ENCODE results near the gene LYRM1.
"Not testable (repeated sequence)": the region's sequence is repeated elsewhere in the genome, so short reads cannot be mapped to it uniquely, and the experiment has no call there.

The LYRM1 gene

GRCh38 chr16:20862162-20862960, 38.2 kb upstream of the LYRM1 start:
- H3K9me3 ChIP-seq (ENCODE audit: control insufficient read depth, insufficient read depth, low read length): no peaks in the 10 kb centered on the region
- H3K9ac ChIP-seq (ENCODE audit: low read depth, low read length): no peak overlapping the region
- H3K36me3 ChIP-seq (ENCODE audit: control insufficient read depth, insufficient read depth, low read length): peaks cover 20% of the 10 kb centered on the region
- H3K27ac ChIP-seq (ENCODE audit: low read depth, low read length): no peak overlapping the region
- H3K27me3 ChIP-seq (ENCODE audit: control insufficient read depth, insufficient read depth, low read length): no peaks in the 10 kb centered on the region
- H3K4me1 ChIP-seq (ENCODE audit: control insufficient read depth, insufficient read depth, low read length): peaks cover 28% of the 10 kb centered on the region
- H3K4me3 ChIP-seq (ENCODE audit: low read depth, low read length): no peak overlapping the region

- not testable (repeated sequence) for H3K9me3 ChIP-seq (ENCODE audit: control insufficient read depth, insufficient read depth, low read length); H3K27ac ChIP-seq (ENCODE audit: low read depth, low read length); H3K4me3 ChIP-seq (ENCODE audit: low read depth, low read length); H3K9ac ChIP-seq (ENCODE audit: low read depth, low read length); H3K27me3 ChIP-seq (ENCODE audit: control insufficient read depth, insufficient read depth, low read length)
- Histone ChIP-seq H3K4me1 (ENCODE audit: control insufficient read depth, insufficient read depth, low read length) (peaks cover 23% of the 10 kb centered on the region), H3K36me3 (ENCODE audit: control insufficient read depth, insufficient read depth, low read length) (peaks cover 20% of the 10 kb centered on the region)
Measured at GRCh38 chr16:20864376-20864775, 36.2 kb upstream of the LYRM1 start.

GRCh38 chr16:20865420-20866131, 35.0 kb upstream of the LYRM1 start:
- H3K4me3 ChIP-seq (ENCODE audit: low read depth, low read length): no peak overlapping the region
- H3K9me3 ChIP-seq (ENCODE audit: control insufficient read depth, insufficient read depth, low read length): no peaks in the 10 kb centered on the region
- peaks cover 11% of the 10 kb centered on the region; the same call in 1 of the 2 replicates for H3K4me1 ChIP-seq (ENCODE audit: control insufficient read depth, insufficient read depth, low read length)
- no peaks in the 10 kb centered on the region for H3K27me3 ChIP-seq (ENCODE audit: control insufficient read depth, insufficient read depth, low read length)
- peaks cover 13% of the 10 kb centered on the region for H3K36me3 ChIP-seq (ENCODE audit: control insufficient read depth, insufficient read depth, low read length)
- H3K27ac ChIP-seq (ENCODE audit: low read depth, low read length): peak overlapping the region; percentile 63
- 0 out of 2 replicates have a peak overlapping the region, but pooled peaks have one; percentile 18 for H3K9ac ChIP-seq (ENCODE audit: low read depth, low read length)

GRCh38 chr16:20866145-20866772, 34.3 kb upstream of the LYRM1 start:
- no peaks in the 10 kb centered on the region for H3K9me3 ChIP-seq (ENCODE audit: control insufficient read depth, insufficient read depth, low read length)
- H3K36me3 ChIP-seq (ENCODE audit: control insufficient read depth, insufficient read depth, low read length): peaks cover 13% of the 10 kb centered on the region
- H3K4me1 ChIP-seq (ENCODE audit: control insufficient read depth, insufficient read depth, low read length): peaks cover 11% of the 10 kb centered on the region; the same call in 1 of the 2 replicates
- H3K4me3 ChIP-seq (ENCODE audit: low read depth, low read length): no peak overlapping the region
- H3K27ac ChIP-seq (ENCODE audit: low read depth, low read length): peak overlapping the region; percentile 63
- no peaks in the 10 kb centered on the region for H3K27me3 ChIP-seq (ENCODE audit: control insufficient read depth, insufficient read depth, low read length)
- H3K9ac ChIP-seq (ENCODE audit: low read depth, low read length): 0 out of 2 replicates have a peak overlapping the region, but pooled peaks have one; percentile 18

- Histone ChIP-seq H3K27me3 (ENCODE audit: control insufficient read depth, insufficient read depth, low read length) (no peaks in the 10 kb centered on the region), H3K27ac (ENCODE audit: low read depth, low read length) (no peak overlapping the region), H3K4me3 (ENCODE audit: low read depth, low read length) (no peak overlapping the region), H3K9me3 (ENCODE audit: control insufficient read depth, insufficient read depth, low read length) (no peaks in the 10 kb centered on the region), H3K4me1 (ENCODE audit: control insufficient read depth, insufficient read depth, low read length) (peaks cover 11% of the 10 kb centered on the region; the same call in 1 of the 2 replicates), H3K9ac (ENCODE audit: low read depth, low read length) (no peak overlapping the region), H3K36me3 (ENCODE audit: control insufficient read depth, insufficient read depth, low read length) (peaks cover 8% of the 10 kb centered on the region)
Measured at GRCh38 chr16:20866801-20867200, 33.8 kb upstream of the LYRM1 start.

GRCh38 chr16:20867585-20867984, 33.0 kb upstream of the LYRM1 start:
- peaks cover under 1% of the 10 kb centered on the region; the same call in 1 of the 2 replicates for H3K36me3 ChIP-seq (ENCODE audit: control insufficient read depth, insufficient read depth, low read length)
- peaks cover 11% of the 10 kb centered on the region; the same call in 1 of the 2 replicates for H3K4me1 ChIP-seq (ENCODE audit: control insufficient read depth, insufficient read depth, low read length)
- H3K9me3 ChIP-seq (ENCODE audit: control insufficient read depth, insufficient read depth, low read length): no peaks in the 10 kb centered on the region
- no peaks in the 10 kb centered on the region for H3K27me3 ChIP-seq (ENCODE audit: control insufficient read depth, insufficient read depth, low read length)
- no peak overlapping the region for H3K27ac ChIP-seq (ENCODE audit: low read depth, low read length)
- H3K9ac ChIP-seq (ENCODE audit: low read depth, low read length): no peak overlapping the region
- no peak overlapping the region for H3K4me3 ChIP-seq (ENCODE audit: low read depth, low read length)

- Histone ChIP-seq H3K4me1 (ENCODE audit: control insufficient read depth, insufficient read depth, low read length) (peaks cover 11% of the 10 kb centered on the region; the same call in 1 of the 2 replicates), H3K27ac (ENCODE audit: low read depth, low read length) (no peak overlapping the region), H3K9me3 (ENCODE audit: control insufficient read depth, insufficient read depth, low read length) (no peaks in the 10 kb centered on the region), H3K4me3 (ENCODE audit: low read depth, low read length) (no peak overlapping the region), H3K27me3 (ENCODE audit: control insufficient read depth, insufficient read depth, low read length) (no peaks in the 10 kb centered on the region), H3K36me3 (ENCODE audit: control insufficient read depth, insufficient read depth, low read length) (no peaks in the 10 kb centered on the region), H3K9ac (ENCODE audit: low read depth, low read length) (no peak overlapping the region)
Measured at GRCh38 chr16:20868890-20869289, 31.7 kb upstream of the LYRM1 start.

- H3K4me1 ChIP-seq (ENCODE audit: control insufficient read depth, insufficient read depth, low read length): peaks cover 11% of the 10 kb centered on the region; the same call in 1 of the 2 replicates
- no peak overlapping the region for H3K27ac ChIP-seq (ENCODE audit: low read depth, low read length)
- no peaks in the 10 kb centered on the region for H3K27me3 ChIP-seq (ENCODE audit: control insufficient read depth, insufficient read depth, low read length)
- no peak overlapping the region for H3K4me3 ChIP-seq (ENCODE audit: low read depth, low read length)
- no peak overlapping the region for H3K9ac ChIP-seq (ENCODE audit: low read depth, low read length)
- no peaks in the 10 kb centered on the region for H3K36me3 ChIP-seq (ENCODE audit: control insufficient read depth, insufficient read depth, low read length)
- no peaks in the 10 kb centered on the region for H3K9me3 ChIP-seq (ENCODE audit: control insufficient read depth, insufficient read depth, low read length)
Measured at GRCh38 chr16:20870122-20870820, 30.3 kb upstream of the LYRM1 start.

- H3K36me3 ChIP-seq (ENCODE audit: control insufficient read depth, insufficient read depth, low read length): no peaks in the 10 kb centered on the region
- H3K4me1 ChIP-seq (ENCODE audit: control insufficient read depth, insufficient read depth, low read length): peaks cover 3% of the 10 kb centered on the region; the same call in 1 of the 2 replicates
- no peak overlapping the region for H3K9ac ChIP-seq (ENCODE audit: low read depth, low read length)
- H3K27me3 ChIP-seq (ENCODE audit: control insufficient read depth, insufficient read depth, low read length): no peaks in the 10 kb centered on the region
- no peak overlapping the region for H3K27ac ChIP-seq (ENCODE audit: low read depth, low read length)
- H3K9me3 ChIP-seq (ENCODE audit: control insufficient read depth, insufficient read depth, low read length): no peaks in the 10 kb centered on the region
- H3K4me3 ChIP-seq (ENCODE audit: low read depth, low read length): no peak overlapping the region
Measured at GRCh38 chr16:20871258-20871657, 29.3 kb upstream of the LYRM1 start.

GRCh38 chr16:20871941-20872815, 28.4 kb upstream of the LYRM1 start:
- H3K27me3 ChIP-seq (ENCODE audit: control insufficient read depth, insufficient read depth, low read length): no peaks in the 10 kb centered on the region
- no peaks in the 10 kb centered on the region for H3K9me3 ChIP-seq (ENCODE audit: control insufficient read depth, insufficient read depth, low read length)
- H3K27ac ChIP-seq (ENCODE audit: low read depth, low read length): no peak overlapping the region
- no peaks in the 10 kb centered on the region for H3K36me3 ChIP-seq (ENCODE audit: control insufficient read depth, insufficient read depth, low read length)
- H3K4me1 ChIP-seq (ENCODE audit: control insufficient read depth, insufficient read depth, low read length): no peaks in the 10 kb centered on the region; the same call in 1 of the 2 replicates
- no peak overlapping the region for H3K9ac ChIP-seq (ENCODE audit: low read depth, low read length)
- no peak overlapping the region for H3K4me3 ChIP-seq (ENCODE audit: low read depth, low read length)

Data from HUES48 (cell line).